Cardiac muscle cell (in vitro differentiated cells and primary cell): ENCODE results near the gene ADCK1. TPM values are rescaled to one million over a fixed set of nuclear protein-coding genes. Genes with fewer than 3 reads are reported as not detected.
"Not testable (repeated sequence)": the region's sequence is repeated elsewhere in the genome, so short reads cannot be mapped to it uniquely, and the experiment has no call there.

Experiments used
- DNase-seq, 2 donors: peaks; one replicate each; pipeline versions ENCODE4 v3.0.0 to v3.0.0-alpha.2; 2010 to 2017; ENCODE audit warnings: low read depth in 1 of 2, low spot score in 1 of 2
- H3K27ac ChIP-seq: fragments of 200-600 bp; sonication (generic); 2 replicates; pipeline ENCODE4 v1.5.1; 2016
- H3K27me3 ChIP-seq: fragments of 200-600 bp; sonication (generic); 2 replicates; pipeline ENCODE4 v1.6.0; 2016; ENCODE audit warnings: control low read depth
- H3K36me3 ChIP-seq: fragments of 200-600 bp; sonication (generic); 2 replicates; pipeline ENCODE4 v1.5.1; 2016; ENCODE audit warnings: control low read depth
- H3K4me1 ChIP-seq: fragments of 200-600 bp; sonication (generic); 2 replicates; pipeline ENCODE4 v1.8.1; 2017; ENCODE audit warnings: low read depth, mild to moderate bottlenecking, mixed run types
- H3K4me3 ChIP-seq: fragments of 200-600 bp; sonication (generic); 2 replicates; pipeline ENCODE4 v1.5.1; 2016; ENCODE audit warnings: mild to moderate bottlenecking
- H3K9me3 ChIP-seq: fragments of 200-600 bp; sonication (generic); 2 replicates; pipeline ENCODE4 v1.5.1; 2017; ENCODE audit warnings: low read depth, mild to moderate bottlenecking, control low read depth
- polyA plus RNA-seq: library from polyadenylated mRNA; unstranded; fragments of >200 nt; fragmentation: Nextera tagmentation; extraction: Ambion mirVana; gene quantifications from 2 replicates; pipeline ENCODE4 v1.2.1, GENCODE V29; 2016
- total RNA-seq: library from RNA; depleted of rRNA; stranded (reverse); fragments of >200 nt; gene quantifications from 2 replicates; pipeline ENCODE4 v1.2.3, GENCODE V29; 2016
- TF ChIP-seq, protein P1 (sequence below): IDR thresholded peaks from 2 replicates; pipeline ENCODE4 v1.5.1; 2012; ENCODE audit warnings: low read depth, mild to moderate bottlenecking, low read length

Gene ADCK1
- total and polyA plus RNA-seq, 2 experiments from 2014 or later, result 12.2 to 20.6 TPM

DNA sequence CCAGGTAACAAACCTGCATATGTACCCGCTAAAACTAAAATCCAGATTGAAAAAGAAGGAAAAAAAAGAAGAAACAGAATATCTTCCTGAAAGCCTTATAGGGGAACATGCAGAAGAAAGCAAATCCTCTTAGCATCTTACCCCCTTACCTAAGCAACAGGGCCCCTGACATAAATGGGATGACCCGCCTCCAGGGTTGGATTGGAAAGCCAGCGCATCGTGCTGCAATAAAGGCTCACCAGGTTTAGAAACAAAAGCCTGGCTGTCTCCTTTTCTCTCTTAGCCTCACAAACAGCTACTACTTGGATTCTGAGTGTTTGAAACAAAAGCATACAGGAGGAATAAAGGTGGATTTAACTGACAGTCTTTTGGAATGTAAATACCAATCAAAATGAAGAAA is 13.8 kb upstream of the ADCK1 start:
- Histone ChIP-seq H3K27ac (no peak overlapping the region), H3K9me3 (no peaks in the 10 kb centered on the region), H3K36me3 (no peaks in the 10 kb centered on the region), H3K4me3 (no peak overlapping the region), H3K4me1 (no peaks in the 10 kb centered on the region), H3K27me3 (no peaks in the 10 kb centered on the region)
- no peak for DNase-seq
- TF ChIP-seq, protein P1, sequence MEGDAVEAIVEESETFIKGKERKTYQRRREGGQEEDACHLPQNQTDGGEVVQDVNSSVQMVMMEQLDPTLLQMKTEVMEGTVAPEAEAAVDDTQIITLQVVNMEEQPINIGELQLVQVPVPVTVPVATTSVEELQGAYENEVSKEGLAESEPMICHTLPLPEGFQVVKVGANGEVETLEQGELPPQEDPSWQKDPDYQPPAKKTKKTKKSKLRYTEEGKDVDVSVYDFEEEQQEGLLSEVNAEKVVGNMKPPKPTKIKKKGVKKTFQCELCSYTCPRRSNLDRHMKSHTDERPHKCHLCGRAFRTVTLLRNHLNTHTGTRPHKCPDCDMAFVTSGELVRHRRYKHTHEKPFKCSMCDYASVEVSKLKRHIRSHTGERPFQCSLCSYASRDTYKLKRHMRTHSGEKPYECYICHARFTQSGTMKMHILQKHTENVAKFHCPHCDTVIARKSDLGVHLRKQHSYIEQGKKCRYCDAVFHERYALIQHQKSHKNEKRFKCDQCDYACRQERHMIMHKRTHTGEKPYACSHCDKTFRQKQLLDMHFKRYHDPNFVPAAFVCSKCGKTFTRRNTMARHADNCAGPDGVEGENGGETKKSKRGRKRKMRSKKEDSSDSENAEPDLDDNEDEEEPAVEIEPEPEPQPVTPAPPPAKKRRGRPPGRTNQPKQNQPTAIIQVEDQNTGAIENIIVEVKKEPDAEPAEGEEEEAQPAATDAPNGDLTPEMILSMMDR, result no peak

DNA sequence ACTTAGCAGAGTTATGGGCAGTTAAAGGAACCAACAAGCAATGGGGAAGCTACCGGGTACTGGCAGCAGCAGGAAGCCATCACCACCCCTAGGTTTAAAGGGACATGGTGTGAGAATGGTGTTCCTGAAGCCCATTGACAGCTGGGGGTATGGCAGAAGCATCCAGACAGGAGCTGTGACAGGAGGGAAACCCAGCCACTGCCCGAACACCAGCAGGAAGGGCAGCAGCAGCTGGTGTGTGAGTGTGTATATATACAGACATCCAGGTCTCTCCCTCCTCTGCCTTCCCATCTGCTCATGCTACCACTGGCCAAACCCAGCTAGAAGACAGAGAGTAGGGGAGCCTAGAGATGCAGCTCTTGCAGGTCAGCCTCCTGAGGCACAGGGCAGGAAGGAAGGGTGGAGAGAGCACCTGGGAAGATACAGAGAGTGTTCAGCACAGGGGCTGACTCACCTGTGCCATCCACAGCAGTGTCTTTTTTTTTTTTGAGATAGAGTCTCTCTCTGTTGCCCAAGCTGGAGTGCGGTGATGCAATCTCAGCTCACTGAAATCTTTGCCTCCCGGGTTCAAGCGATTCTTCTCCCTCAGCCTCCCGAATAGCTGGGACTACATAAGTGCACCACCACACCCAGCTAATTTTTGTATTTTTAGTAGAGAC is 9.2 kb upstream of the ADCK1 start:
- Histone ChIP-seq H3K27ac (no peak overlapping the region), H3K36me3 (no peaks in the 10 kb centered on the region), H3K9me3 (no peaks in the 10 kb centered on the region), H3K27me3 (no peaks in the 10 kb centered on the region), H3K4me1 (no peaks in the 10 kb centered on the region), H3K4me3 (no peak overlapping the region)
- TF ChIP-seq, protein P1, result no peak
- no peak for DNase-seq

DNA sequence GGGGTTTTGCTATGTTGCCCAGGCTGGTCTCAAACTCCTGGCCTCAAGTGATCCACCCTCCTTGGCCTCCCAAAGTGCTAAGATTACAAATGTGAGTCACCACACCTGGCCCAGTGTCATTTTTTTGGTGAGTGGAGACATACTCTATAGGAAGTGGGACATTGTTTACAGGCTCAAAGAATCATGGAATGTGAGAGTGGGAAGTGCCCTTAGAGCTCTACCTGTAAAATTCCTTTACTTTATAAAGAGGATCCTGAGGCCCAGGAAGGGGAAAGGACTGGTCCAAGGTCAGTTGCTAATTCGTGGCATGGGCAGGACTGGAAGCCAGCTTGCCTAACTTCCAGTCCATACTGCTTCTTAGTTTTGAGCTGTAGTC is 8.7 kb upstream of the ADCK1 start:
- TF ChIP-seq, protein P1, result no peak
- no peak overlapping the region for H3K27ac ChIP-seq
- no peaks in the 10 kb centered on the region for H3K4me1 ChIP-seq
- no peak for DNase-seq
- no peaks in the 10 kb centered on the region for H3K9me3 ChIP-seq
- no peaks in the 10 kb centered on the region for H3K36me3 ChIP-seq
- no peak overlapping the region for H3K4me3 ChIP-seq
- no peaks in the 10 kb centered on the region for H3K27me3 ChIP-seq

DNA sequence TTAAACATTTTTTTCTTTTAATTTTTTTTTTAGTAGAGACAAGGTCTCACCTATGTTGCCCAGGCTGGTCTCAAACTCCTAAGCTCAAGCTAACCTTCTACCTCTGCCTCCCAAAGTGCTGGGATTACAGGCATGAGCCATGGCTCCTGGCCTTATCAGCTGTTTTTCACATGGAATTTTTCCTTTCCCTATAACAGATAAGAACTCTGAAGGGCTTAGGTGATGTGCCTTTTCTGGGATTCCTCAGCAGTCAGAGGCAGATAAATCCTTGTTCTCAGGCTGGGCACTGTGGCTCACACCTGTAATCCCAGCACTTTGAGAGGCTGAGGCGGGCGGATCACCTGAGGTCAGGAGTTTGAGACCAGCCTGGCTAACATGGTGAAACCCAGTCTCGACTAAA is 6.7 kb upstream of the ADCK1 start:
- peak in 1 of 2 donors; percentile 6 for DNase-seq
- H3K27me3 ChIP-seq, H3K27ac ChIP-seq, H3K36me3 ChIP-seq, H3K9me3 ChIP-seq, H3K4me1 ChIP-seq, H3K4me3 ChIP-seq: not testable (repeated sequence)

DNA sequence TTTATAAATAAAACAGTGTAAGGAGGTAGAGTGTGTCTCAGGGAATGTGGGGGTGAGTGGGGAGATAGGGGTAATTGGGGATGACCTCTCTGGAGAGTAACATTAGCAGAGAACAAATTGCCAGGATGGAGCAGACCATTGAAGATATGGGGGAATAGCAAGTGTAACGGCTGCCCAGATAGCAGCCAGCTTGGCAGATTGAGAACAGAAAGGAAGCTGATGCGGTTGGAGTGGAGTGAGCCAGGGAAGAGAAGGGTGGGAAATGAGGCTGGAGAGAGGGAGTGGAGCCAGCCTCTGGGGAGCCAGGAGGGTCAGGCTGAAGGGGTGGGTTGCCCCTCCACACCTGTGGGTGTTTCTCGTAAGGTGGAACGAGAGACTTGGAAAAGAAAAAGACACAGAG is 5.6 kb upstream of the ADCK1 start:
- Histone ChIP-seq H3K36me3 (no peaks in the 10 kb centered on the region), H3K27ac (no peak overlapping the region), H3K4me3 (no peak overlapping the region), H3K4me1 (no peaks in the 10 kb centered on the region), H3K27me3 (no peaks in the 10 kb centered on the region), H3K9me3 (no peaks in the 10 kb centered on the region)
- TF ChIP-seq, protein P1, result no peak
- no peak for DNase-seq

DNA sequence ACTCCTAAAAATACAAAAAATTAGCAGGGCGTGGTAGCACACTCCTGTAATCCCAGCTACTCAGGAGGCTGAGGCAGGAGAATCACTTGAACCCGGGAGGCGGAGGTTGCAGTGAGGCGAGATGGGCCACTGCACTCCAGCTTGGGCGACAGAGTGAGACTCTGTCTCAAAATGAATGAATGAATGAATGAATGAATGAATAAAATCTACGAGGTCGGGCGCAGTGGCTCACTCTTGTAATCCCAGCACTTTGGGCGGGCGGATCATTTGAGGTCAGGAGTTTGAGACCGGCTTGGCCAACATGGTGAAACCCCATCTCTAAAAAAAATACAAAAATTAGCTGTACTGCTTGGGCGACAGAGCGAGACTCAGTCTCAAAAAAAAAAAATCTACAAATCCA is 453 bp upstream of the ADCK1 start:
- not testable (repeated sequence) for DNase-seq, H3K27me3 ChIP-seq
- peak overlapping the region; percentile 69 for H3K4me3 ChIP-seq

DNA sequence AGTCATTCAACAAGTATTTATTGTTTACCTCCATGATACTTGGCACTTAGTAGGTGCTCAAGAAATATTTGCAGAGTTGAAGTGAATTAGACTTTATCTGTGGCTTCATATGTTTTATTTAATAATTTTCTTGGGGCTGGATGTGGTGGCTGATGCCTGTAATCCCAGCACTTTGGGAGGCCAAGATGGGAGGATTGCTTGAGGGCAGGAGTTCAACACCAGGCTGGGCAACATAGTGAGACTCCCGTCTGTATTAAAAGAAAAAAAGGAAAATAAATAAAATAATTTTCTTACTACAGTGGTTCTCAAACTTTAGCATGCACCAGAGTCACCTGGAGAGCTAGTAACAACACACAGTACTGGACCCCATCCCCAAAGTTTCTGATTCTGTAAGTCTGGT is 905 bp downstream of the ADCK1 start:
- Histone ChIP-seq H3K36me3 (no peaks in the 10 kb centered on the region), H3K27me3 (no peaks in the 10 kb centered on the region), H3K9me3 (no peaks in the 10 kb centered on the region), H3K4me1 (no peaks in the 10 kb centered on the region), H3K4me3 (peak overlapping the region; percentile 69), H3K27ac (peak overlapping the region; percentile 94)
- DNase-seq, result no peak
- TF ChIP-seq, protein P1, result no peak

More for the DNA sequence above, 453 bp upstream of the ADCK1 start:
- H3K9me3 ChIP-seq, H3K36me3 ChIP-seq, H3K4me1 ChIP-seq: not testable (repeated sequence)
- peak overlapping the region; percentile 94 for H3K27ac ChIP-seq
